Smooth muscle cell (in vitro differentiated cells): Measurements from ENCODE around the gene SSH2. TPM values are rescaled to one million over a fixed set of nuclear protein-coding genes. Genes with fewer than 3 reads are reported as not detected.

ENCODE experiments used
- DNase-seq: peaks from one replicate; lab custom pipeline; 2025; ENCODE audit not compliant: unreplicated experiment; lab: John Stamatoyannopoulos, UW
- H2AFZ ChIP-seq: fragments of 200-600 bp; sonication (generic); 2 replicates; pipeline ENCODE4 v1.6.0; 2016; ENCODE audit warnings: antibody characterized with exemption, low read depth, mild to moderate bottlenecking
- H3F3A ChIP-seq: fragments of 200-600 bp; sonication (generic); 2 replicates; pipeline ENCODE4 v1.6.0; 2017; ENCODE audit warnings: antibody characterized with exemption, low read depth
- H3K27ac ChIP-seq: fragments of 200-600 bp; sonication (generic); 2 replicates; pipeline ENCODE4 v1.5.1; 2016; ENCODE audit warnings: low read depth, mild to moderate bottlenecking
- H3K27me3 ChIP-seq: fragments of 200-600 bp; sonication (generic); 2 replicates; pipeline ENCODE4 v1.6.1; 2016; ENCODE audit warnings: low read depth, mild to moderate bottlenecking
- H3K36me3 ChIP-seq: fragments of 200-600 bp; sonication (generic); 2 replicates; pipeline ENCODE4 v1.5.1; 2016; ENCODE audit warnings: low read depth
- H3K4me1 ChIP-seq: fragments of 200-600 bp; sonication (generic); 2 replicates; pipeline ENCODE4 v1.5.1; 2016; ENCODE audit warnings: low read depth
- H3K4me2 ChIP-seq: fragments of 200-600 bp; sonication (generic); 2 replicates; pipeline ENCODE4 v1.6.0; 2016; ENCODE audit warnings: mild to moderate bottlenecking
- H3K4me3 ChIP-seq: fragments of 200-600 bp; sonication (generic); 2 replicates; pipeline ENCODE4 v1.5.1; 2016; ENCODE audit warnings: mild to moderate bottlenecking
- H3K79me2 ChIP-seq: fragments of 200-600 bp; sonication (generic); 2 replicates; pipeline ENCODE4 v1.6.0; 2016; ENCODE audit warnings: low read depth, mild to moderate bottlenecking
- H3K9ac ChIP-seq: fragments of 200-600 bp; sonication (generic); 2 replicates; pipeline ENCODE4 v1.6.0; 2016; ENCODE audit warnings: low read depth
- H3K9me3 ChIP-seq: fragments of 200-600 bp; sonication (generic); replicated peaks from 2 replicates; pipeline ENCODE4 v1.5.1; 2016; ENCODE audit warnings: low read depth
- H4K20me1 ChIP-seq: fragments of 200-600 bp; sonication (generic); 2 replicates; pipeline ENCODE4 v1.6.0; 2016; ENCODE audit warnings: low read depth
- WGBS: methylation state at CpG from one replicate; pipeline ENCODE4 v1.1.7; 2016; ENCODE audit warnings: low lambda C conversion rate; 5-methylcytosine and 5-hydroxymethylcytosine counted together
- polyA plus RNA-seq: library from polyadenylated mRNA; unstranded; fragments of >200 nt; fragmentation: Nextera tagmentation; extraction: Ambion mirVana; gene quantifications from 2 replicates; pipeline ENCODE4 v1.2.1, GENCODE V29; 2016
- total RNA-seq: library from RNA; depleted of rRNA; stranded (reverse); fragments of >200 nt; gene quantifications from 2 replicates; pipeline ENCODE4 v1.2.3, GENCODE V29; 2014
- TF ChIP-seq, protein P1 (sequence below): fragments of 200-600 bp; sonication (generic); IDR thresholded peaks from 2 replicates; pipeline ENCODE4 v1.5.1; 2017; ENCODE audit warnings: borderline replicate concordance, mild to moderate bottlenecking, antibody characterized with exemption; ENCODE audit not compliant: insufficient read depth, poor library complexity, severe bottlenecking

SSH2 gene
- total and polyA plus RNA-seq, 2 experiments from 2014 or later, result 9.7 to 10.4 TPM

DNA sequence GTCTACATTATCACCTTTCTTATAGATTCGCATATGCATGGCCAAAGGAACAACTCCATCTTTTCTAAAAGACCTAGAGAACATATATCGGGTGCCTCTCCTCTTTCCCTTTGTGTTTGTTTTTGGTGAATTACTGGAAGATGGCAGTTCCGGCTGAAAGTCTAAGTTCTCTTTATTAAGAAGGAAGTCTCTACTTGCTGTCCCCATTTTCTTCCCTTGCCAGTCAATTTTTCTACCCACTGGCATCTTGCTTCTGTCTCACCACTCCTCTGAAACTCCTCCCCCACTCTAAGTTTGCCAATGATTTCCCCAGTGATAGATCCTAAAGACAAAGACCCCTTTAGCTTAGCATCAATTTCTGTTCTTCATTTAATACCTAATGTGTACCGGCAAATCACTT, 213.5 kb downstream of the SSH2 start:
- Histone ChIP-seq H3K4me3 (no peak overlapping the region), H3K36me3 (no peaks in the 10 kb centered on the region), H2AFZ (no peak overlapping the region), H3K4me2 (no peak overlapping the region), H3F3A (peaks cover 4% of the 10 kb centered on the region), H3K9ac (no peak overlapping the region), H3K27ac (no peak overlapping the region), H3K4me1 (peaks cover 3% of the 10 kb centered on the region), H3K27me3 (no peaks in the 10 kb centered on the region), H4K20me1 (no peaks in the 10 kb centered on the region), H3K9me3 (no peaks in the 10 kb centered on the region), H3K79me2 (no peaks in the 10 kb centered on the region)
- TF ChIP-seq, protein P1, sequence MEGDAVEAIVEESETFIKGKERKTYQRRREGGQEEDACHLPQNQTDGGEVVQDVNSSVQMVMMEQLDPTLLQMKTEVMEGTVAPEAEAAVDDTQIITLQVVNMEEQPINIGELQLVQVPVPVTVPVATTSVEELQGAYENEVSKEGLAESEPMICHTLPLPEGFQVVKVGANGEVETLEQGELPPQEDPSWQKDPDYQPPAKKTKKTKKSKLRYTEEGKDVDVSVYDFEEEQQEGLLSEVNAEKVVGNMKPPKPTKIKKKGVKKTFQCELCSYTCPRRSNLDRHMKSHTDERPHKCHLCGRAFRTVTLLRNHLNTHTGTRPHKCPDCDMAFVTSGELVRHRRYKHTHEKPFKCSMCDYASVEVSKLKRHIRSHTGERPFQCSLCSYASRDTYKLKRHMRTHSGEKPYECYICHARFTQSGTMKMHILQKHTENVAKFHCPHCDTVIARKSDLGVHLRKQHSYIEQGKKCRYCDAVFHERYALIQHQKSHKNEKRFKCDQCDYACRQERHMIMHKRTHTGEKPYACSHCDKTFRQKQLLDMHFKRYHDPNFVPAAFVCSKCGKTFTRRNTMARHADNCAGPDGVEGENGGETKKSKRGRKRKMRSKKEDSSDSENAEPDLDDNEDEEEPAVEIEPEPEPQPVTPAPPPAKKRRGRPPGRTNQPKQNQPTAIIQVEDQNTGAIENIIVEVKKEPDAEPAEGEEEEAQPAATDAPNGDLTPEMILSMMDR, result no peak
- DNase-seq, result no peak
- WGBS, result 100% methylated on average over 4 of the region's 4 CpGs

DNA sequence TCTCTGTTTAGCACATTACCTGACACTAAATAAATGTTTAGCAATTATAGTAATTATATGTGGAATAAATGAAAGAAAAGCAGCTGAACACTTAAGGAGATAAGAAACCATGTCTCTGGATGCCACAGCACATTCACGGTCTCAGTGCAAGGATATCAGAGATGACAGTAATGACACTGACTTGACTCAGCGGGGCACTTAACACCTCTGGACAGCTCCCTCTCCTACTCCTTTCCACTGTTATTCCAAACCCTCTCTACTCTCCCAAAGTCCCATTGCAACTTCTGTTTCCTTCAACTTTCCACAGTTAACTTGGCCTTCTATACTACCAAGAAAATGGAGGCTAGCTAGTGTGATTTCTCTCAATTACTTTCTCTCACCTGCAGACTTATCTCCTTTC, 214.3 kb downstream of the SSH2 start:
- Histone ChIP-seq H3K4me3 (no peak overlapping the region), H4K20me1 (no peaks in the 10 kb centered on the region), H3K9ac (no peak overlapping the region), H3K4me1 (peaks cover 3% of the 10 kb centered on the region), H3K36me3 (no peaks in the 10 kb centered on the region), H3K9me3 (no peaks in the 10 kb centered on the region), H2AFZ (no peak overlapping the region), H3K79me2 (no peaks in the 10 kb centered on the region), H3K27me3 (no peaks in the 10 kb centered on the region), H3F3A (peaks cover 4% of the 10 kb centered on the region), H3K4me2 (no peak overlapping the region), H3K27ac (no peak overlapping the region)
- 36% methylated on average over 2 of the region's 2 CpGs for WGBS
- no peak for DNase-seq
- TF ChIP-seq, protein P1, result no peak

DNA sequence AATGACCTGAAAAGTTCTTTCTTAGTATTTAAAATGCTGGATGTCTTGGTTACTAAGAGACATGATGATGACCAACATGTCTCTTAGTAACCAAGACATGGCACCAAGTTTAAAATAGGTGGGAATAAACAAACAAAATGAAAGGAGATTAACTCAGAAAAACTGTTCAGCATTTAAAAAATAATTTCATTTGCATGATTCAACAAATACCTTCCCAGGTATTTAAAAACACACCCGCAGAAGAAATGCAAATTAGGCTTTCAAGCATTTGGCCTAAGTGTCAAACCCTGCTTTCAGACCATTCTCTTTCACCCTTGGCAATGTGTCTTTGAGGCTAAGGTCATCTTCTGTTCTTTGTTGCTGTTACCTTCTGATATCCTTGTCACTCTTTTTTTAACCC, 215.9 kb downstream of the SSH2 start:
- 72% methylated on average over 1 of the region's 1 CpG for WGBS
- H3K4me3 ChIP-seq, result no peak overlapping the region
- no peaks in the 10 kb centered on the region for H3K79me2 ChIP-seq
- H3F3A ChIP-seq, result peaks cover 14% of the 10 kb centered on the region
- no peaks in the 10 kb centered on the region for H3K36me3 ChIP-seq
- H3K27me3 ChIP-seq, result no peaks in the 10 kb centered on the region
- no peak overlapping the region for H3K27ac ChIP-seq
- H4K20me1 ChIP-seq, result no peaks in the 10 kb centered on the region
- no peak overlapping the region for H3K9ac ChIP-seq
- H3K4me1 ChIP-seq, result peaks cover 3% of the 10 kb centered on the region
- TF ChIP-seq, protein P1, result no peak
- no peak overlapping the region for H2AFZ ChIP-seq
- no peak overlapping the region for H3K4me2 ChIP-seq
- no peaks in the 10 kb centered on the region for H3K9me3 ChIP-seq
- no peak for DNase-seq

DNA sequence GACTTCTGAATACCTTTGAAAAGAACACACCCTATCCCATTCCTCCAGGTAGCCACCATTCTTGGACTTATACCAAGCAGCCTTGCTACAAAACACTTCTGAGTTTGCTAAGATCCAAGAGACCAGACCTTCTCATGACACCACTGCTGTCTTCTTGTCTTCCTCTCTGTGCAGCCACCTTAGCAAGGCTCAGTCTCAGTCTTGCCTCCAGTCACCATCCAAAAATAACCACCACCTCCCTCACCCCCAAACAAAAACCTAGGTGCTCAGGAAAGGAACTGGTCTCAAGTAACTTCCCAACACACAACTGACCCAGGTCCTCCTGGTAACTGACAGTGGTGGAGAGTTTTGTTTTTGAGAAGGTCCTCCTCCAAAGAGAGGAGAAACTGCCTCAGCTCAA, 216.4 kb downstream of the SSH2 start:
- no peaks in the 10 kb centered on the region for H4K20me1 ChIP-seq
- peaks cover 3% of the 10 kb centered on the region for H3K4me1 ChIP-seq
- no peak overlapping the region for H3K9ac ChIP-seq
- no peak for DNase-seq
- no peak overlapping the region for H3K4me3 ChIP-seq
- H3K4me2 ChIP-seq, result no peak overlapping the region
- H3F3A ChIP-seq, result peaks cover 14% of the 10 kb centered on the region
- H2AFZ ChIP-seq, result no peak overlapping the region
- TF ChIP-seq, protein P1, result no peak
- H3K27me3 ChIP-seq, result no peaks in the 10 kb centered on the region
- no peak overlapping the region for H3K27ac ChIP-seq
- no peaks in the 10 kb centered on the region for H3K36me3 ChIP-seq
- no peaks in the 10 kb centered on the region for H3K79me2 ChIP-seq
- no peaks in the 10 kb centered on the region for H3K9me3 ChIP-seq
